Osteoblast (primary cell): ENCODE results near the gene ZC3H12C. TPM values are rescaled to one million over a fixed set of nuclear protein-coding genes. Genes with fewer than 3 reads are reported as not detected.
A peak's percentile ranks its signal among the peaks of the same experiment; 100 is the strongest.

Source experiments
- DNase-seq: peaks from one replicate; pipeline ENCODE4 v3.0.0; 2011; ENCODE audit warnings: low spot score, mixed read lengths; ENCODE audit not compliant: insufficient read length; ENCODE audit errors: missing footprints
- H2AFZ ChIP-seq: 2 replicates; pipeline ENCODE4 v1.6.0; 2011; ENCODE audit warnings: mild to moderate bottlenecking, low read length
- H3K27ac ChIP-seq: 2 replicates; pipeline ENCODE4 v1.5.1; 2011; ENCODE audit warnings: mild to moderate bottlenecking, low read depth, low read length, moderate library complexity
- H3K27me3 ChIP-seq: 2 replicates; pipeline ENCODE4 v1.6.0; 2012; ENCODE audit warnings: mild to moderate bottlenecking, control low read depth, inconsistent platforms, low read length, moderate library complexity; ENCODE audit not compliant: insufficient read depth
- H3K36me3 ChIP-seq: 2 replicates; pipeline ENCODE4 v1.5.1; 2011; ENCODE audit warnings: mild to moderate bottlenecking, low read length, control low read depth, moderate library complexity; ENCODE audit not compliant: insufficient read depth
- H3K4me1 ChIP-seq: 2 replicates; pipeline ENCODE4 v1.5.1; 2011; ENCODE audit warnings: mild to moderate bottlenecking, low read length, control low read depth, moderate library complexity; ENCODE audit not compliant: insufficient read depth
- H3K4me2 ChIP-seq: 2 replicates; pipeline ENCODE4 v1.6.0; 2011; ENCODE audit warnings: mild to moderate bottlenecking, low read length; ENCODE audit not compliant: insufficient read depth
- H3K4me3 ChIP-seq: fragments of 200-600 bp; sonication (generic); 3 replicates; pipeline ENCODE4 v1.5.1; 2012; ENCODE audit warnings: mild to moderate bottlenecking, low read length, inconsistent platforms; ENCODE audit not compliant: insufficient read depth
- H3K79me2 ChIP-seq: 2 replicates; pipeline ENCODE4 v1.6.0; 2012; ENCODE audit warnings: mild to moderate bottlenecking, low read length, control low read depth, inconsistent platforms; ENCODE audit not compliant: insufficient read depth
- H3K9me3 ChIP-seq: 2 replicates; pipeline ENCODE4 v1.5.1; 2011; ENCODE audit warnings: low read depth, low read length, control low read depth
- H4K20me1 ChIP-seq: 2 replicates; pipeline ENCODE4 v1.6.0; 2012; ENCODE audit warnings: mild to moderate bottlenecking, low read length, control low read depth; ENCODE audit not compliant: insufficient read depth
- CTCF ChIP-seq: IDR thresholded peaks from 2 replicates; pipeline ENCODE4 v1.5.1; 2011; ENCODE audit warnings: mild to moderate bottlenecking, low read depth, low read length, moderate library complexity; ENCODE audit errors: extremely low read depth
- total RNA-seq: library from RNA; depleted of rRNA; stranded (reverse); fragments of >200 nt; gene quantifications from 2 replicates; pipeline ENCODE4 v1.2.3, GENCODE V29; 2012

Gene ZC3H12C
- total RNA-seq, 1 donor, result 10.5 TPM

DNA sequence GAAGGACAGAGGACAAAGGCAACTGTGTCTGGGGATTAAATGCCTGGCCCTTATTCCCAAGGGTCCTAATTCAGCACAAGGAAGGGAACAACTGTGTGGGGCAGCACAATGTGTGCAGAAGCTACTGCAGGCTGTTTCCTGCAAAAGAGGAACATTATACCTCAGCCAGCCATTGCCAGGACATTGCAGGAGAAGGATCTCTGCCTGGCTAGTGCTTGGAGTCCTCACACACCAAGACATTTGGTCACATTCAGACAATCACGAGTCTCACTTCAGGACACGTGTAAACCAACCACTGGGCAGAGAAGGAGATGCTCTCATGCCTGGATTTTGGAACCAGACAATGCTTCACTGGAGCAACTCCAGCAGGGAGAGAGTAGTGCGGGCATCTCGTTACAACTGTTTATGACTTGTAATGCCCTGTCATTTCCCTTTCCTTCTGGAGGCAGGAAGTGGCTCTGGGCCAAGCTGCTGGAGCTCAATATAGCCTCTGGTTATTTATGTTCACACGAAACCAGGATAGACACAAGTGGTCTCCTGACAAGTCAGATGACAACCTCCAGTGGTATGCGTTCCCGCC lies 23.9 kb upstream of the ZC3H12C start:
- Histone ChIP-seq H3K27ac (peak overlapping the region; percentile 4), H3K27me3 (no peaks in the 10 kb centered on the region), H4K20me1 (no peaks in the 10 kb centered on the region), H3K9me3 (no peaks in the 10 kb centered on the region), H3K4me2 (peak overlapping the region; percentile 33), H3K79me2 (no peaks in the 10 kb centered on the region), H2AFZ (peak overlapping the region; percentile 33), H3K36me3 (no peaks in the 10 kb centered on the region), H3K4me1 (peaks cover 10% of the 10 kb centered on the region), H3K4me3 (no peak overlapping the region)
- TF ChIP-seq CTCF, result no peak
- DNase-seq, result peak; percentile 77

DNA sequence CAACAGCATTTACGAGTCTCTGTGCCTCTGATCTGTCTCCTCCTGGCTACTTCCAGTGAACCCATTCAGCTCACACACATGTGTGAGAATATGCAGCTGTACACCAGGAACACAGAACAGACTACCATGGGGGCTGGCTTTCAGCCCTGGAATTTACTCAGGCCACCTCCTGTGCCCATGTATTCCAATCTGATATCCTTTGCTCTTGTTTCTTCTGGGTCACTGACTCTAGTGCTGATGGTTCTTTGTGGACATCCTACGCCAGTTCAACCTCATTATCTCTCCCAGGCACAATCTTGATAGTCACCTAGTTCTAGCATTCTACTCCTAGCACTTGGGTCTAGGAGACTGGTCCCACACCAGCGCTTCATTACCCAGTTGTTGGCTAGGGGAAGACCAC lies 23.0 kb upstream of the ZC3H12C start:
- no peaks in the 10 kb centered on the region for H3K79me2 ChIP-seq
- peaks cover 10% of the 10 kb centered on the region for H3K4me1 ChIP-seq
- no peak for TF ChIP-seq CTCF
- H3K36me3 ChIP-seq, result no peaks in the 10 kb centered on the region
- no peak overlapping the region for H2AFZ ChIP-seq
- H3K27ac ChIP-seq, result peak overlapping the region; percentile 32
- no peak overlapping the region for H3K4me3 ChIP-seq
- H3K27me3 ChIP-seq, result no peaks in the 10 kb centered on the region
- no peak overlapping the region for H3K4me2 ChIP-seq
- no peaks in the 10 kb centered on the region for H3K9me3 ChIP-seq
- no peak for DNase-seq
- H4K20me1 ChIP-seq, result no peaks in the 10 kb centered on the region

GRCh38 chr11:110071197-110071596 lies 22.0 kb upstream of the ZC3H12C start:
- H3K4me3 ChIP-seq, result no peak overlapping the region
- H3K36me3 ChIP-seq, result no peaks in the 10 kb centered on the region
- DNase-seq, result no peak
- H3K9me3 ChIP-seq, result no peaks in the 10 kb centered on the region
- H2AFZ ChIP-seq, result no peak overlapping the region
- H3K27ac ChIP-seq, result no peak overlapping the region
- no peaks in the 10 kb centered on the region for H4K20me1 ChIP-seq
- no peak for TF ChIP-seq CTCF
- H3K27me3 ChIP-seq, result no peaks in the 10 kb centered on the region
- H3K79me2 ChIP-seq, result no peaks in the 10 kb centered on the region
- peaks cover 10% of the 10 kb centered on the region for H3K4me1 ChIP-seq
- H3K4me2 ChIP-seq, result no peak overlapping the region

DNA sequence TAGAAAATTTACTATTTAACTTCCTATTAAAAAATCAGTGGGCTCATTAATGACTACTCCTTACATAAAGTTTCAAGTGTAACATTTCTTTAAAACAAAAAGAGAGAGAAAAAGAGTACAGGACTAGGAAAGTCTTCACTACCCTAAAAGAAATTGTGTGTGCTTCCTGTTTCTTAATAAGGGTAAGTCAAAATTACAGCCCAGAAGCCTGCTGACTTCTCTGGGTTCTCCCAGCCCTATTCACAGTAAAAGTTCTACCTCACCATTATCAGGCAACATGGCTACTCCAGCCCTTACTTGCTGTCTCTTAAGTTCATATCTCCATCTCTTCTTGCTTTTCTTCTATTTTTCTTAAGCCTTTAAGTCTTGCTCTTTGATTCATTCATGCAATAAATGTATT lies 20.3 kb upstream of the ZC3H12C start:
- peaks cover 16% of the 10 kb centered on the region for H3K4me1 ChIP-seq
- no peak overlapping the region for H3K4me3 ChIP-seq

More for the DNA sequence above, 20.3 kb upstream of the ZC3H12C start:
- Histone ChIP-seq H3K79me2 (no peaks in the 10 kb centered on the region), H2AFZ (no peak overlapping the region), H3K4me2 (no peak overlapping the region), H4K20me1 (no peaks in the 10 kb centered on the region), H3K27ac (no peak overlapping the region), H3K27me3 (no peaks in the 10 kb centered on the region), H3K9me3 (no peaks in the 10 kb centered on the region), H3K36me3 (no peaks in the 10 kb centered on the region)
- TF ChIP-seq CTCF, result no peak
- no peak for DNase-seq
